NCI-H1048 (cell line): Measurements from ENCODE around the gene ABCA5.

ENCODE experiments used
- DNase-seq: peaks from one replicate; lab custom pipeline; 2025; lab: John Stamatoyannopoulos, UW

The ABCA5 gene

DNA sequence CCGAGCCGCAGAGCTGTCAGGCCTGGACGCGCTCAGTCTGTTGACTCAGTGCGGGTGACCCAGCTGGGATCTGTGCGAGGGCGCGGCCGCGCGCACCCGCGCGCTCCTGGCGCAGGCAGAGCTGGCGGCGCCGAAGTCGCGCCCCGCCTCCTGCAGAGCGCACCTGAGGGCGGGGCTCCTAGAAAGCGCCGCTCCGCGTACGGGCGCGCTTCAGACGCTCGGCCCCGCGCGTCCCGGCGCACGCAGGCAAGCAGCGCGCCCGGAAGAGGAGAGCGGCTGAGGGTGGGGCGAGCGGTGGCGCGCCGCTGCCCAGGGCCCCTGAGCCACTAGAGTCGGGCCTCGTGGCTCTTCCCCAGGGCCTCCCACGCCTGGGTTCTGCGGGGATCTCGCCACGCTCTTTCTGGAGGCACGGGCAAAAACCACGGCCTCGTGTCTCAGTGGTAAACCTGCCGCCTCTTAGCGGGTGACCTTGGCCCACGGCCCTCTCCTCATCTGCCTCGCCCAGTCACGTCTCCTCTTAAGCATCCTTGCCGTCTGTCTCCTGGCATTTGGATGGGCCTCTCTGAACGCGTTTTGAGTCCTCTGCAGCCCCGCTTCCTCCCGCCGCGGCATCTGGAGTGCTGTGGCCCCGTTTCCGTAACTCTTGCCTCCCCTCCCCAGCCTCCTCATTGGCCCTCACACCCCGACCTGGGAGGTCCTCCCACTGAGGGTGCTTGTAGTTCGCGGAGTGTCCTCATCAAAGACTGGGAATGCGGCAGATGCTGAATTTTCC is at the start of gene ABCA5:
ABCA5 (minus strand) TSS at position 74 of the 772 bp plus-strand sequence. CDS start 12,718 bp downstream, outside the sequence.
- peak; percentile 80 for DNase-seq

DNA sequence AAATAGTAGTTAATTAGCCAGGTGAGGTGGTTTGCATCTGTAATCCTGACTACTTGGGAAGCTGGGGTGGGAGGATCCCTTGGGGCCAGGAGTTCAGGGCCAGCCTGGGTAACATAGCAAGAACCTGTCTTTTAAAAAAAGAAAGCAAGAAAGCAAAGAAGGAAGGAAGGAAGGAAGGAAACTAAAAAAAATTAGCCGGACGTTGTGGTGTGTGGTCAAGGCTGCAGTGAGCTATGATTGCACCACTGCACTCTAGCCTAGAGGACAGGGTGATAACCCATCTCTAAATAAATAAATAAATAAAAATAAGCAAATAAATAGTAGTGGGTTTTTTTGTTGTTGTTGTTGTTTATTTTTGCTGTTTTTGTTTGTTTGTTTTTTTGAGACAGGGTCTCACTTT is 48.3 kb upstream of the ABCA5 start:
- DNase-seq = no peak

- no peak for DNase-seq
Measured at GRCh38 chr17:69373069-69373468, 46.1 kb upstream of the ABCA5 start.

- DNase-seq = no peak
Measured at GRCh38 chr17:69367298-69367697, 40.4 kb upstream of the ABCA5 start.

- no peak for DNase-seq
Measured at GRCh38 chr17:69363488-69364210, 36.7 kb upstream of the ABCA5 start.

DNA sequence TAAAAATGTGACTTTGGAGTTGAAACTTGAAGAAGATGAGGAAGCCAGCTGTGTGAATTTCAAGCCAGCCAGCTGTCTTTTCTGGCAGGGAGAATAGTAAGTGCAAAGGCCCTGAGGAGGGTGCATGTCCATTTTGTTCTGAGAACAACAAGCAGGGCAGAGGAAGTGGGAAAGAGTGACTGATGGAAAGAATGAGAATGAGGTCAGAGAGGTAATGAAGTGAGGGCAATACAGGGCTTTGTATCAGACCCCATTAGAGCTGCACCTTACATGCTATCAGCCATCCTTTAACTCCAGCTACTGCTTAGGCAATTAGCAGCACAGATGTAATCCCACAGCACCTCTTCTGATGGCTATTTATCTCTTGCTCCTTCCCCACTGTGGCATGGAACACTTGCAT is 34.2 kb upstream of the ABCA5 start:
- no peak for DNase-seq

DNA sequence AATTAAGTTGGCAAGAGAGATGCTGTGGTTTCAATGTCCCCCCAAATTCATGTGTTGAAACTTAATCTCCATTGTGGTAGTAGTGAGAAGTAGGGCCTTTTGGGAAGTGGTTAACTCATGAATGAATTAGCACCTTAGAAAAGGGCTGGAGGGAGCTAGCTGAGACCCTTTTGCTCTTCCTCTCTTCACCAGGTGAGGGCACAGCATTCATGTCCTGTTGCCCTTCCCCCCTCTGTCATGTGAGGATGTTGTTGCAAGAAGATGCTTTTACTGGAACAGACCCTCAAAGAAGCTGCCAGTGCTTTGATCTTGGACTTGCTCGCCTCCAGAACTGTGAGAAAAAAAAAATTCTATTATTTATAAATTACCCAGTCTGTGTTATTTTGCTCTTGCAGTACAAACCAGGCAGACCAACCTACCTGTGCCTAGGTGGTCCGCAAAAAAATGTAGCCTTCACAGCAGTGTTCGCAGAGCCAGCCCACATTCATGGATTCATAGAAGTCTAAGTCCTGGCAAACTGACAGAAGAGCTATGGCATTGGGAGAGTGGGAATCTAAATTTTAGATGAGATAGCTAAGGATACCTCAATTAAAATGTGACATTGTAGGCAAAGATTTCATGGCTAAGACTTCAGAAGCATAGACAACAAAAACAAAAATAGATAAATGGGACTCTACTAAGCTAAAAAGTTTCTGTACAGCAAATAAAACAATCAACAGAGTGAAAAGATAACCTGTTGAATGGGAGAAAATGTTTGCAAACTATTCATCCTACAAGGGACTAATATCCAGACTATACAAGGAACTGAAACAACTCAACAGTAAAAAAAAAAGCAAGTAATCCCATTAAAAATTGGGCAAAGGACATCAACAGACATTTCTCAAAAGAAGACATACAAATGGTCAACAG is 32.0 kb upstream of the ABCA5 start:
- DNase-seq = no peak

- DNase-seq = no peak
Measured at GRCh38 chr17:69357701-69358100, 30.8 kb upstream of the ABCA5 start.

DNA sequence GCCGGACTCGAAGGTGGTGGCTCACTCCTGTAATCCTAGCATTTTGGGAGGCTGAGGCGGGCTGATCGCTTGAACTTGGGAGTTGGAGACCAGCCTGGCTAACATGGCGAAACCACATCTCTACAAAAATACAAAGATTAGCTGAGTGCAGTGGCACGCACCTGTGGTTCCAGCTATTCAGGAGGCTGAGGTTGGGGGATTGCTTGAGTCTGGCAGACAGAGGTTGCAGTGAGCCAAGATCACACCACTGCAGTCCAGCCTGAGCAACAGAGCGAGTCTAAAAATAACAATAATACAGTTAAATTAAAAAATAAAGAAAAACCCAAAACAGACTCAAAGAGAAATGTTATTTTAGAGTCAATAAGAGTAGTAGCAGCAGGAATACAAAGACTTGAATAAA is 29.7 kb upstream of the ABCA5 start:
- DNase-seq = no peak

DNA sequence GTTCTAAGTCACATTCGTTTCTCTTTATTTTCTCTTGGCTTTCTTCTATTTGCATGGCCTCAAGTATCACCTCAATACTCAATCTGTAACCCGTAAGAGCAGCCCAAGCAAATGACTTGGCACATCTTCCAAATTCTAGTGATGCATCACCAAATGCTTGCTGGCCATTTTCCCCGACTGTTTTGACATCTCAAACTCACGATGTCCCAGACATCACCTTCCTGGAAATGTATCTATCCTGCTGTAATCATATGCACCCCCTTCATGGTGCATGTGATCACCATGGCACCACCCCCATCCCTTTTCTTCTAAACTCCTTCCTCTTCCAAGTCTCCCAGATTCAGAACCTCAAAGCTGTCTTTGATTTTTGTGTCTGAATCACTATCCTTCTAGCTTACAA is 24.0 kb upstream of the ABCA5 start:
- DNase-seq = no peak

GRCh38 chr17:69348429-69348828 is 21.5 kb upstream of the ABCA5 start:
- DNase-seq = no peak

DNA sequence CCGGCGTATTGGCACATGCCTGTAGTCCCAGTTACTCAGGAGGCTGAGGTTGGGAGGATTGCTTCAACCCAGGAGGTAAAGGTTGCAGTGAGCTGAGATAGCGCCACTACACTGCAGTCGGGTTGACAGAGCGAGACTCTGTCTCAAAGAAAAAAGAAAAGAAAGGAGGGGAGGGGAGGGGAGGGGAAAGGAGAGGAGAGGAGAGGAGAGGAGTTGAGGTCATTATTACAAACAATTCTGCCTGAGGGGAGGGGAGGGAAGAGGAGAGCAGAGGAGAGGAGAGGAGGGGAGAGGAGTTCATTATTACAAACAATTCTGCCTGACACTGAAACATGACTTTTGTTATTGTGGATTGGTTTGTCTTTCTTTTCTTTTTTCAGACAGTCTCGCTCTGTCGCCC is 19.8 kb upstream of the ABCA5 start:
- DNase-seq = no peak

DNA sequence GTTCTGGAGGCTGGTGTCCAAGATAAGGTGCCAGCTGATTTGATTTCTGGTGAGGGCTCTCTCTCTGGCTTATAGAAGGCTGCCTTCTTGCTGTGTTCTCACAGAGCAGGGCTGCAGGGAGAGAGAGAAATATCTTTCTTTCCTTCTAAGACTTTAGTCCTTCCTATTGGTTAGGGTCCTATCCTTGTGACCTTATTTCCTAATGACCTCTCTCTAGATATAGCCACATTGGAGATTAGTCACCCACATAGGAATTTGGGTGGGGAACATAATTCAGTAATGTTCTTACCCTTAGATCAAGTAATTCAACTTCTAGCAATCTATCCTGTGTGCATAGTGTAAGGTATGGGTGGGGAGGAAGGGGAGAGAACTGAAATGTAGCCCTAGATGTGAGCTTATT is 18.0 kb upstream of the ABCA5 start:
- no peak for DNase-seq

DNA sequence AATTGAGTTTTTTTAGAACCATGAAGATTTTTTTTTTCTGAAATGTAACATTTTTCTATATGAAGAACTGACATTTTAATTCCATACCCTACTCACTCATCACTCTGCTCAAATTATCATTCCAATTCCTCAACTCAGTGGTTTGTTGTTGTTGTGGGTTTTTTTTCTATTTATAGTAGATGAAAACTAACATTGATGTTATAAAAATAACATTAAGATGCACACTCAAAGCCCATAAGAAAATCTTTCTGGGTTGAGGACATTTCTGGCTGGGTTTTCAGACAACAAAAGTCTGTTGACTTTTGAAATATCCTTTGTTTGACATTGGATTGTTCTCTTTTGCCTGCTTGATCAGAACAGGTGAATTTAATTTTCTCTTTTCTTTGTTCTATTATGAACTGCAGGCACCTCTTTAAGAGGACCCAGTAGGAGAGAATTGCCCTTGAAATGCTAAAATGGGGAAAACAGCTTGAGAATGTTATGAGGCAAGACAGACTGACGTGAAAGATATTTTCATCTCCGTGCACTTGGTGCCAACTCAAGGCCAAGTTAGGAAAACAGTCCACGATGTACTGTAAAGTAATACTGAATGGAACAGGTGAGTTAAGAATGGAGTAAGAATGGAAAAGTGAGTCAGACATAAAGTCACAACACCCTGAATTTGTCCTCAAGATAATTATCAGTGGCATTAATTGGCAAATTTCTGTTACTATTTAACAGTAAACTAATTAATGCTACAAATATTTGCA is 16.1 kb upstream of the ABCA5 start:
- DNase-seq = no peak

DNA sequence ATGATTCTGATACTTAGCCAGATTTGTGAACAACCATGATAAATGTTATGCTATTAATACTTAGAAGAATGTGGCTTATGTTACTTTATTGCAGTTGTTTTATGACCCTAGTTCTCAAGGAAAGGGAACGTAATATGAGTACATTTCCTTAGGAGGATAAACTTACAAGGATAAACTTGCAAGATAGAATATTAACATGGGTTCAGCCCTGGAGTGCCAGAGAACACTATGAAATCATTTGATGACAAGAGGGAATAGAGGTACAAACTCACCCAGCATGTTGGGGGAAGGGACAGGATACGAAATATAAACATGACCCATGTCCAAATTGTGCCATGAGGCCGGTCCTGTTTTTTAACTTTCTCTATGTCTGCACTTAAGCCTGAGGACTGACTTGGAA is 13.0 kb upstream of the ABCA5 start:
- no peak for DNase-seq

- no peak for DNase-seq
Measured at GRCh38 chr17:69336996-69337395, 10.1 kb upstream of the ABCA5 start.

GRCh38 chr17:69336580-69336979 is 9.6 kb upstream of the ABCA5 start:
- DNase-seq = no peak

DNA sequence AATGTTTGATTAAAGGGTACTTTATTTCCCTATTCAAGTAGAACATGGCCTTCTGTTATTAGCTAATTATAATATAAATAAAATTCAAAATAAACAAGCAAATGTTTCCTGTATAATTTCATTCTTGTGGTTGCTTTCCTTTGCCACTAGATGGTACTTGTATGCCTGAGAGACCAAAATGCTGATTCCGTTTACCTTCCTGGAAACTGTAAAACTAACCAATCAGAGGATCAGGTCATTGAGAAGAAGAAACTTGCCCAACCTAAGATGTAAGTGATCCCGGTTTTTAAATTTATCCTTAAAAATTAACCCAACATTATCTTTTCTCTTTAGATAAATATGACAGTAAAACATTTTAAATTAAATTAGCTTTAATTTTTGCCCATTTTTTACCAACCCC is 8.1 kb upstream of the ABCA5 start:
- DNase-seq = no peak

DNA sequence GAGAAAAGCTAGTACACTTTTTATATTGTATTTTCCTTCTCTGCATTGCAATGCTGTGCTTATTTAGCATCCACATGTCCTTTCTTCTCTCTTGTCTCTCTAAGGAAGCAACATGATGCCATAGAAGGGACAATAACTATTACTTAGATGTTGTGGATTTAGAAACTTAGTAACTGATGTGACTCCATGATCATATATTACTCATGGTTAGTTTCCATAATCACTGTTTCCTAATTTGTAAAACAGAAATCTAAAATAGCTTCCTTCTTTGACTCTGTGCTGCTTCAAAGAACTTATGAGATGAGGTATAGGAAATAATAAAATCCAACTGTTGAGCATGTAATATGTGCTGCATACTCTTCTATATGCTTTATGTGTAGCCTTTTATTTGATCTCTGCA is 6.6 kb upstream of the ABCA5 start:
- no peak for DNase-seq

DNA sequence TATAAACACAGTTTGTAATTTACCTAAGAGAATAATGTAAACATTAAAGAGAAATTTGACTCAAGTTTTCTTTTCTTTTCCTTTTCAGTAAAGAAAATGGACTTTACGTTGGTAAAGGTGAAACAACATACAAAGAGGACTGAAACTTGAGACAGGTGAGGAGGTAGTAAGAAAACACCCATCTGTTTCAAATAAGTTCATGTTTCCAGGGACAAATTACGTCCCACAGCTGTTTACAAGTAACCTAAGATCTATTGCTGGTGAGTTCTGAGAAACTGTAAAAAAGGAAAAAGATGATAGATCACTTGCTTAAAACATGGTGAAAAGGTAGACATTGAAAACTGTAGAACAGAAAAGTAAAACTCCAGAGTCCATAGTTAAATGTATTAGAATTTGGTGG is 4.8 kb upstream of the ABCA5 start:
- DNase-seq = no peak

GRCh38 chr17:69326377-69327059 is 415 bp downstream of the ABCA5 start:
- peak; percentile 9 for DNase-seq
